ENCODE measurements around the gene FAM120A.

DNA sequence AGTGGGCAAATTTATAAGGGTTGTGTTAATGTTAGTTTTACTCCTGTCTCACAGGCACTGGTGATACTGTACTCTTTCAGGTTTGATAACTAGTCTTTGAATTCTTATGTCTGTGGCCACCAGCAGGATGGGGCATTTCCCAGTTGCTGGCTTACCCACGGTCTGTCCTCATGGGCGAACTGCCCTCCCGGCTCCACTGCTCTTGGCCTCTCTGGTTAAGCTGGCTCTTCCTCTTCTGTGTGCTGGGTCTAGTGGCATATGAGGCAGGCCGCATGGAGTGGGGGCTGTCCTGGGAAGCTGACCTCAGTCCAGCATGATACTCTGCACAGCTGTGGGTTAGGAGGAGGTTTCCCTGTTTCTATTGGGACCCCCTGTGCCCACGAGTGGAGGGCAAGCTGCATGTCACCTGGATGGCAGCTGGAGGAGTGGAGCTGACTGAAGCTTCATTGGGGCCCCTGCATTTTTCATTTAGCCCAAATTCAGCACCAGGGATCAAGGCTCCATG lies 144.4 kb downstream of the FAM120A start:
- TF ChIP-seq SPI1 (IDR thresholded peaks at IDR 0.05; ENCODE audit: low read depth, low read length) (no peak), POLR2AphosphoS5 (IDR thresholded peaks at IDR 0.05; ENCODE audit: low read depth, low read length) (no peak)

Data from GM12891 (cell line).